Hypothalamus (tissue), 51 donors: ENCODE results near the gene RUFY4.

Experiments
- DNase-seq, 51 donors: peaks; one replicate each; lab custom pipeline; 2025; lab: John Stamatoyannopoulos, UW

RUFY4 gene

GRCh38 chr2:218059289-218059688 is 9.8 kb upstream of the RUFY4 start:
- DNase-seq: no peak

DNA sequence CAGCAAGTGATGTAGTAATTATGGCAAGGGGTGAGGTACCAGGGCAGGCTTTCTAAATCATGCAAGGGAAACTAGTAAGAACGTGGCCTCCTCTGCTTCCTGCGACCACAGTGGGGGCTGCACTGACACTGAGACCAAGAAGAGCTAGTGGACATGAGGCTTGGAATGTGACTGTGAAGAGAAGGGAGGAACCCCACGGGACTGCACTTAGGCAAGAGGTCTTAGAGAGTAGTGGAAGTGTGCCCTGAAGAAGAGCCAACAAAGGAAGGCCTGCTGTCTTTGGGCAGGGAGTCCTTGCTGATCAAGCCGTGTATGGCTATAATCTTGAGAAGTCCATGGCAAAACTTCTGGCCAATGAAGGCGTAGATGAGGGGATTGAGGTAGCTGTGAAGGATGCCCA is 8.9 kb upstream of the RUFY4 start:
- no peak for DNase-seq

DNA sequence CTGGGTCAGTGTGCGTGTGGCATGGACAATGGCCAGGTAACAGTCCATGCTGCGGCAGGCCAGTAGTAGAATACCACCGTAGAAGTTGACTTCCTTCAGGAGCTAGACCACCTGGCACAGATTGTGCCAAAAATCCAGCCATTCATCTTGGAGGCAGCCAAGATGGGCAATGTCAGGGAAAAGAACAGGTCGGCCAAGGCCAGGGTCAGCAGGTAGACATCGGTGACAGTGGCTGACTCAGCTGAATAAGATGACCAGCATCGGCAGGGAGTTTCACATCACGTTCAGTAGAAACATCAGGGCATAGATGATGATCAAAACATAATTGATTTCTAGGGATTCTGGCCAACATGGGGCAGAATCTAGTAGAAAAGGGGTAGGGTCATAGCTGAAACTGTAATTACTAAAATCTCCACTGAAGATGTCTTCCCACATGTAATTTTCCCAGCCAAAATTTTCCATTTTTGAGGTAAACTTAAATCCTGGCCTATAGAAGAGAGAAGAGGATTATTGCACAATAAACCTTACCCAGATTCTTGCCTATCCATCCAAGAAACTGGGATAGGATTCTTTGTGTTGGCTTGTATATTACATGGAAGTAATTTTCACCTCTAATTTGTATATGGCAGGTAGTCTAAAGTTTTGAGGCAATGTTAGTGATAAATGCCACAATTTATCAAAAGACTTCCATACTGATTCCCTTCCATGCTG is 7.9 kb upstream of the RUFY4 start:
- DNase-seq: no peak

DNA sequence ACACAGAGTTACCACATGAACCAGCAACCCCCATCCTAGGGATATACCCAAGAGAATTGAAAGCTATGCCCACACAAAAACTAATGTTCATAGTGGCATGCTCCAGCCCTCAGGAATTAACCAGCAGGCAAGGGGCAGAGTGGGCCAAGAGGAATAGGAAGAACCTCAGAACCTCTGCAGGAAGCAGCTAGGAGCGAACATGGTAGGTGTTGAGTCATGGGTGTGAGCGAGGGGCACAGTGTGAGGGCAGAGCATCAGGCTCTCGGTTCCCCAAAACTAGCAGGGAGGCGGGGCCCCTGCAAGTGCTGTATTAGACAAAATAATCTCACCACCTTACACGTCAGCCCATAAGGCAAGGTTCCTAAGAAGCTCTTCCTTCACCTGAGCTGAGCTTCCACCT is 5.6 kb upstream of the RUFY4 start:
- no peak for DNase-seq

DNA sequence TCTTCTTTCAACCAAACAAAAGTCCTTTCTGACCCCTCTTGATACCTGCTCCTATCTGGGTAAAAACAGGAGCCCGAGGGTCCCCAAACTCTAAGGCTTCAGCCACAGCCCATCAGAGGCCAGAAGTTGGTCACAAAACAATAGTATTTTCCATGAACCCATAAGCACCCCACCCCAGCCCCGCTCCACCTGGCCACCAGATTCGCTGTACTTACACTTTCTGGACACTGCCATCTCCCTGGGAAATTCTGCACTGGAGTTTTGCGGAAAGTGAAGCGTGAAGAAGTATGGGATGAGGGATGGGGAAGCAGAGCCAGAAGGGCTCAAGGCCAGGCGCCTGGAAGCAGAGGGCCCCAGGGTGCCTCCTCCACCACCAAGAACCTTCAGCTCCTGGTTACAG is 5.2 kb upstream of the RUFY4 start:
- no peak for DNase-seq

DNA sequence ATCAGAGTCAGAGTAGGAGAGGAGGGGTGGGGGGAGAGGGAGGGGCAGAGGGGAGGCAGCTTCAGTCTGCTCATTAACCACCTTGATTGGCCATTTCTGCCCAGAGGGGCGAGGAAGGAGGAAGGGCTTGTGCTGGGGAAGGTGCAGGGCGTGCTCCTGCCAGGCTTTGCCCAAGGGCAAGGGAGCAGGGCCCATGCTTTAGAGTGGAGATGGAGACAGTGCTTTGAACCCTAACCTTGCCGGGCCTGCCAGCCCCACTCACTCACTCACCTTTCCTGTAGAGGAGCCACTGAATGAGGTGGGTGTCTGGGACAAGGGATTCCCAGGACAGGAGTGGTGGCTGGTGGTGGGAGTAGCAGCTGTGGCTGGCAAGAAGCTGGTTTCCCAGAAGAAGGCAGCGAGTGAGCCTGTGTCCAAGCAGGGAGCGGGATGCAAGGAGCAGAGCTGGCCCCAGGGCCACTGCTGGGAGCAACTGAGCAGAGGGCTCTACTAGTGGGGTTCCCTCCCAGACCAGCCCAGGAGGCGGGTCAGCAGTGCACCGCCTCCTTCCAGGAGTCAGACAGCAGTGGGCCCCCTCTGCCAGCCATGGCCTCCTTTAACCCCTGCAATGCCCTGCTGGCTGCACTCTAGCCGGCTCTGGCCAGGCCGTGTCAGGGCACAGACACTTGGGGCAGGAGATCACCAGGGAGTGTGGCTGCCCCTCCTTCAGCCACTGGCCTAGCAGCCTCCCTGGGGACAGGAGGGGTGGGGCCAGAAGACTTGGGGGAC is 3.6 kb upstream of the RUFY4 start:
- no peak for DNase-seq

- DNase-seq: no peak
These were observed 2.0 kb upstream of the RUFY4 start for GRCh38 chr2:218066926-218067515.

DNA sequence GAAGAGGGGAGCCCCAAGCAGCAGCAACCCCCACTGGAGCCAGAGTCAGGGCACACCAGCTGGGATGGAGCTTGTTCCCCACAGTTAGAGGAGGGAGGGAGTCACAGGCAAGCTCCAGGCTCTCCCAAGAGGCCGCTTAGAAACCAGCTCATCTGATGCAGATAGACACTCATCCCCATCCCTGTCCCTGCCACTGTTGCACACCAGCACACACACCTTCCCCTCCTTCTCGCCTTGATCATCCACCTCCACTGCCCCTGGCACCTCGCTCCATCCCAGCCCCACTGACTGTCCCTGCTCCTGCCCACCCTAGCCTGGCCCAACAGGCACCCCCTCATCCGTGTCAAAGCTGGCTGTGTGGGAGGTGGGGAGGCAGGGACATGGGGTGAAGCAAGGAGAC is 1.5 kb upstream of the RUFY4 start:
- DNase-seq: no peak

DNA sequence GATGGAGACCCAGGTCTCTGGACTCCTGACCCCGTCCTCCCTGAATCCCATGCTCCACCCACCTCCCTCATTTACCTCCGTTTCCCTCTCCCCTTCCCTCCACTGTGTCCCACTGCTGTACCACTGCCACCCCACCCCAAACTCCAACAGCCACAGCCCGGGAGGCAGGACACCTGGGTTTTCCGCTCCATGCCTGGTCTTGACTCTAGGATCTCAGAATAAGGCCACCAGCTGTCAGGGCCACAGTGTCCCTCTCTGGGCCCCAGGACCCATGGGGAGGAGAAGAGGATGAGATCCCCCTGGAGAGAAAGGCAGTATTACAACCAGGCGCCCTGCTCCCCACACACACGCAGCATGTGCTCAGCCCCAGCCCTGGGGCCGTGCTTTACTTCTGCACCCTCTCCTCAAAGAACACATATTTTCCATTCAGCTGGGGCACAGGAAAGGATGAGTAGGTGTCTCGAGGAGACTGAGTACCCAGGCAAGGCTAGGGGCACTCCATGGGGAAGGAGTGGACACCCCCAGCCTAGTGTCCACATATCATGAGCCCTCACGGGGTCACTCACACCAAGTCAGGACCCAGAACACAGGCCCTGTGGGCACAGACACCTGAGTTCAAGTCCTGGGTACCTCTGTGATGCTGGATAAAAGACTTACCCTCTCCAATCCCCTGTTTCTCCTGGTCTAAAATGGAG is 700 bp downstream of the RUFY4 start:
- DNase-seq: no peak

- DNase-seq: no peak
These were observed 1.5 kb downstream of the RUFY4 start for GRCh38 chr2:218070587-218070986.

GRCh38 chr2:218071218-218071937 is 2.3 kb downstream of the RUFY4 start:
- no peak for DNase-seq

- DNase-seq: no peak
These were observed 2.9 kb downstream of the RUFY4 start for GRCh38 chr2:218072002-218072401.

- no peak for DNase-seq
These were observed 3.5 kb downstream of the RUFY4 start for GRCh38 chr2:218072478-218073024.

GRCh38 chr2:218073185-218073584 is 4.1 kb downstream of the RUFY4 start:
- no peak for DNase-seq

DNA sequence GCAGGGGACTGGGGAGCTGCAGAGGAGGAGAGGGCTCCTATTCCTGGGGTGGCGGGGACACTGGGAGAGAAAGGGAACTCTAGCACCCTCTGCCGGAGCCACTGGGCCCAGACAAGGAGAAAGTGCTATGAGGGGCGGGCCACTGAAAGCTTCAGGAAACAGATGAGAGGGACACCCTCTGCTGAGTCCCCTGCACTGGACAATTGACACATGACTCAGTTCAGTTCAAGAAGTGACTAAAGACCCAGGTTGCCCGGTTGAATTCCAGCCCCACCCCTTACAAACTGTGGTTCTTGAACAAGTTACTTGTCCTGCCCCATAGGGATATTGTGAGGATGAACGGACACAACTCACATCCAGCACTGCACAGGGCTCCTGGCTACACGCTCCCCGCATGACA is 5.0 kb downstream of the RUFY4 start:
- peak in 1 of 51 donors; percentile 11 for DNase-seq

- DNase-seq: no peak
These were observed 7.1 kb downstream of the RUFY4 start for GRCh38 chr2:218075975-218076811.

- no peak for DNase-seq
These were observed 8.6 kb downstream of the RUFY4 start for GRCh38 chr2:218077464-218078216.
